ENCODE data around the gene CPA5. TPM values are rescaled to one million over a fixed set of nuclear protein-coding genes. Genes with fewer than 3 reads are reported as not detected.

CPA5 gene
- polyA plus RNA-seq, 1 experiment = 0.15 TPM

DNA sequence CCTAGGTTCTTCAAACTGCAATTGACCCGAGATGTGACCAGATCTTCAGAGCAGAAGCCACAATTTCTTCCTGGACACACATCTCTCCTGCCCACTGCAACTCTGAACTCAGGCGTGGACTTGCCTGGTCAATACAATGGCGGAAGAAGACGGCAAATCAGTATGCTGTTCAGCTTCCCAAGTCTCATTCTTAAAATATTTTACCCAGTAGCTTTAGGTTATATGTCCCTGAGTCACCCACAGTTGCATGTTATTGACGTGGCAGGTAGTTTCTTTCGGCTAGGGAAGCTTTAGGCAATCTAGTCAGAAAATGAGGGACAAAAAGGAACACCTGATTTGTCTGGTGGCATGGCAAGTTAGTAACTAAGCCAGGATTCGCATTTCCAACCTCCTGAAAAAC is 73.7 kb downstream of the CPA5 start:
- H3K36me3 ChIP-seq (ENCODE audit: control insufficient read depth, insufficient read depth, low read length) = no peaks in the 10 kb centered on the region
- H3K4me3 ChIP-seq (ENCODE audit: low read depth, low read length) = no peak overlapping the region
- no peaks in the 10 kb centered on the region for H3K27me3 ChIP-seq (ENCODE audit: control insufficient read depth, insufficient read depth, low read length)
- CTCF ChIA-PET = interaction anchor here (1.1 kb wide), 1 partner anchor 41 kb away, joined by 3 read pairs; no protein-coding TSS in a partner anchor
- TF ChIP-seq CTCF (IDR thresholded peaks at IDR 0.05; ENCODE audit: insufficient read depth, low read depth, low read length) = no peak
- DNase-seq (ENCODE audit: low read depth) = no peak
- POLR2A ChIA-PET = no interaction called here

Other genes with a start within 250 kb of the CPA5 start
- 15.5 and 19.2 TPM in 2 replicates for gene TMEM209, start 139.4 kb upstream of the CPA5 start, polyA plus RNA-seq (2011; rRNA removed)
- 0.06 TPM in 1 of 2 replicates, not detected in the other for gene SSMEM1, start 137.0 kb upstream of the CPA5 start, polyA plus RNA-seq (2011; rRNA removed)
- not detected in 2 replicates for gene CPA2, start 78.0 kb upstream of the CPA5 start, polyA plus RNA-seq (2011; rRNA removed)
- gene CPA4, start 51.7 kb upstream of the CPA5 start, polyA plus RNA-seq (2011; rRNA removed) = 52.5 and 54.9 TPM in 2 replicates
- gene CPA1, start 35.7 kb downstream of the CPA5 start, polyA plus RNA-seq (2011; rRNA removed) = 0.10 TPM in 1 of 2 replicates, not detected in the other
- 24.2 and 24.5 TPM in 2 replicates for gene CEP41, start 96.2 kb downstream of the CPA5 start, polyA plus RNA-seq (2011; rRNA removed)
- gene MEST, start 147.3 kb downstream of the CPA5 start, polyA plus RNA-seq (2011; rRNA removed) = 122 and 133 TPM in 2 replicates

All from BJ (cell line).